Measurements from ENCODE around the gene CTDSPL.

The CTDSPL gene

GRCh38 chr3:37855363-37855970, 6.2 kb upstream of the CTDSPL start:
- peak; percentile 85 for DNase-seq

GRCh38 chr3:37856381-37856780, 5.3 kb upstream of the CTDSPL start:
- no peak for DNase-seq

GRCh38 chr3:37858742-37859141, 2.9 kb upstream of the CTDSPL start:
- DNase-seq = no peak

- no peak for DNase-seq
Measured at GRCh38 chr3:37859354-37859753, 2.3 kb upstream of the CTDSPL start.

GRCh38 chr3:37859908-37860199, 1.8 kb upstream of the CTDSPL start:
- DNase-seq = no peak

- DNase-seq = peak; percentile 51 to 65
Measured at GRCh38 chr3:37862219-37862902, 681 bp downstream of the CTDSPL start.

- DNase-seq = no peak
Measured at GRCh38 chr3:37862903-37863815, 1.5 kb downstream of the CTDSPL start.

GRCh38 chr3:37863949-37864822, 2.5 kb downstream of the CTDSPL start:
- DNase-seq = no peak

GRCh38 chr3:37864904-37865303, 3.2 kb downstream of the CTDSPL start:
- no peak for DNase-seq

- DNase-seq = no peak
Measured at GRCh38 chr3:37867144-37867543, 5.5 kb downstream of the CTDSPL start.

GRCh38 chr3:37871858-37872257, 10.2 kb downstream of the CTDSPL start:
- no peak for DNase-seq

- DNase-seq = no peak
Measured at GRCh38 chr3:37872413-37873160, 10.9 kb downstream of the CTDSPL start.

GRCh38 chr3:37876279-37876678, 14.6 kb downstream of the CTDSPL start:
- DNase-seq = no peak

GRCh38 chr3:37882711-37883110, 21.0 kb downstream of the CTDSPL start:
- DNase-seq = no peak

- DNase-seq = no peak
Measured at GRCh38 chr3:37885814-37886213, 24.1 kb downstream of the CTDSPL start.

GRCh38 chr3:37886395-37886794, 24.7 kb downstream of the CTDSPL start:
- DNase-seq = no peak

- no peak for DNase-seq
Measured at GRCh38 chr3:37887062-37887461, 25.4 kb downstream of the CTDSPL start.

GRCh38 chr3:37887824-37888223, 26.1 kb downstream of the CTDSPL start:
- no peak for DNase-seq

GRCh38 chr3:37888421-37888820, 26.7 kb downstream of the CTDSPL start:
- no peak for DNase-seq

GRCh38 chr3:37890522-37890921, 28.8 kb downstream of the CTDSPL start:
- DNase-seq = no peak

GRCh38 chr3:37891227-37891626, 29.5 kb downstream of the CTDSPL start:
- no peak for DNase-seq

GRCh38 chr3:37892927-37893600, 31.4 kb downstream of the CTDSPL start:
- DNase-seq = no peak

All from stimulated activated CD4-positive, alpha-beta T cell treated with anti-CD3 and anti-CD28 coated beads, Interleukin-2, amount 100 ng/mL, for 24 hours (primary cell).